HG03103 (cell line): ENCODE results near the gene CLDN7.

Experiments
- ATAC-seq: cut with Tn5 transposase; IDR thresholded peaks from one replicate; pipeline ENCODE4 v1.9.1; 2021; ENCODE audit warnings: low read depth; ENCODE audit not compliant: unreplicated experiment

The CLDN7 gene

DNA sequence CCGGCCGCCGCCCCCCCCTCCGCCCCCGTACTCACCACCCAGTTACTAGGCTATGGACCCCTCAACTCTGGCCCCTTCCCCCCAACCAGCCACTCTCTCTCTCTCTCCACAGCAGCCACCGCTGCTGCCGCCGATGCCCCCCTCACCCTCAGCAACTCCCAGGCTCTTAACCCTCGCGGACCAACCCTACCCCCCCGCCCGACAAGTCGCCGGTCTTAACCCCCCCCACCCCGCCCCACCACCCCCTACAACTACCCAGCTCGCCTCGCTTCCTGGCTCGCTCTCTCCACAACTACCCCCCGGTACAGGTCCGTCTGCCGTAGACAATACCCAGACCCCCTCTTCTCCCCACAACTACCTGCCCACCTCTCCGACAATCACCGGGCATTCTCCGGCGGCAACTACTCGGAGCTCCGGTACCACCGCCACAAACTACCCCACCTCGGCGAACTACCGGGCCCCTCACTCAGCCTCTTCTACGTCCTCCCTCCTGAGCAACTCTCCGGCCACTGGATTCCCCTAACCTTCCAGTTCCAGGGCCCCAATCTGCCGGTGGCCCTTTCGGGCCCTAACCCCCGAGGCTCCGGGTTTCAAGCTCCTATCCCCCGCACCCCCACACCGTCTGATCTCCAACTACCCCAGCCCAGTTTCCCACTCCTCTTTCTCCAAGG, 23.7 kb downstream of the CLDN7 start:
- ATAC-seq: no peak

- ATAC-seq: no peak
Measured at GRCh38 chr17:7237761-7238419, 24.4 kb downstream of the CLDN7 start.

DNA sequence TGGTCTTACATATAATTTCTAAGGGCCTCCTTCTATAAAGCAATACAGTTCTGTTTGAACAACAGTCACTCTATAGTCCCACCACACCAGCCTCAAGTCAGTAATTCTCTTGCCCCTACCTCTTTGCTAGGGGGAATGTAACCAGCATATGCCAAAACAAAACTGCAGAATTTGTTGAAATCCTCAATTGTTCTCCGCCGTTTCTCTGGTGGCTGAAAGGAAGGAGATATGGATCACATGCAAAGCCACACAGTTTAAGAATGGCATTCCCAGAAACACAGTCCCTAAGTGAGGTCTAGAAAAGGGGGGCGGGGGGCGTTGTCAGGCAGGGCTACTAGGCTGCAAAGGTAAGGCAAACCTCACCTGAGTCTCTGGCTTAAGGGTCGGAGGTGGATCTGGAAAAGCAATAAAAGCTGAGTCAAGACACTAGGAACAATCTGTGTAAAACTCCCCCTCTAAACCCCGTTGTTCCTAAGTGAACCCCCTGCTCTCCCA, 25.0 kb downstream of the CLDN7 start:
- no peak for ATAC-seq

DNA sequence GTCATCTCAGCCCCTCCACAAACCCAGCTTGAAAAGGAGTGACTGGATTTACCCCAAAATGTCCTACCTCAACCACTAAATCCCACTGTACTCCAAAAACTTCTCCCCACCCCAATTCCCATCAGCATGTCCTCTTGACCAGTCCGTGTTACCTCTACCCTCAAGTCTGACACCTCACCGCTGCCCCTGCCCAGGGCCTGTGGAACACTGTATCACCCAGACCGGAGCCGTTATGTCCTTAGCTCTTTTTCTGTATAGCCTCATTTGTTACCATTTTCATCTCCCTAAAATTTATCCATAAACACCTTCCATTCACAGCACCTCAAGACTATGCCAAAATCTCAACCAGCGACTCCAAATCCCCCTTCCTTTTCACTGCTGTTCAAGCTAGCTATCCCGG, 25.5 kb downstream of the CLDN7 start:
- no peak for ATAC-seq

GRCh38 chr17:7235693-7236665, 26.3 kb downstream of the CLDN7 start:
- no peak for ATAC-seq

GRCh38 chr17:7234083-7234951, 28.0 kb downstream of the CLDN7 start, which contains the start of gene DVL2:
Gene DVL2 (minus strand): TSS chr17:7234517. CDS start chr17:7234262, 255 bp downstream.
- ATAC-seq: peak; percentile 52

GRCh38 chr17:7233701-7234082, 28.6 kb downstream of the CLDN7 start:
- no peak for ATAC-seq

DNA sequence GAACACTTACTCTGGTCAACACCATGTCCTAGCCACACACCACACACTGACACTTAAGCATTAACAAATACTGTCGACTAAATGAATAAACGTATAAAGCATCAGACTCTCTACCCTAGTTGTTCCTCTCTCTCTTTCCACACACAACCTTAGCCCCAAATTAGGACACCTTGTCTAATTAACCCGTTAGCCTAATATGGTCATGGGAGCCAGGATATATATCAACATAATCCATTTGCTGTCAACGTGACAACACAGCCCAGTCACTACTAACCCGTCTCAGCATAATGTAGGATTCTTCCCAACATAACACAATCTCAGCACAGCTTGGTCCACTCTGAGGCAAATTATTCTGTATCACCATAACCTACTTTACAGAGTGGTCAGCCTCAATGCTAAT, 30.2 kb downstream of the CLDN7 start:
- ATAC-seq: no peak

DNA sequence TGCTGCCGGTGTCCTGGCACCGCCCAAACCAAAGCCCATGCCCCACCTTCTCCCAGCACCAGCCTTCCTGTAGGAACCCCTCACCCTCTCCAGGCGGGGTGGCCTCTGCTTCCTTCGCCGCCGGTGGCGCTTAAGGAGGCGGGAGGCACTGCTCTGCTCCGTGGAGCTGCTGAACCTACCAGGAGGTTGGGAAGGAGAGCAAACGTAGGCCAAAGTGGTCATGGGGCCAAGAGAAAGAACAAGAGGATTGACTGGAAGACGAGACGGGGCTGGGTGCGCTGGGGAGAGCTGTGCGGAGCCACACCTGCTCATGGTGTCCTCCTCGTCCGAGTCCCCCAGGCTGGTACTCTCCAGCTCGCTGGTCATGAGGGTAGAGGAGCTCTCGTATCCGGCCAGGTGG, 32.8 kb downstream of the CLDN7 start:
- ATAC-seq: no peak

GRCh38 chr17:7228920-7229319, 33.4 kb downstream of the CLDN7 start:
- ATAC-seq: no peak

DNA sequence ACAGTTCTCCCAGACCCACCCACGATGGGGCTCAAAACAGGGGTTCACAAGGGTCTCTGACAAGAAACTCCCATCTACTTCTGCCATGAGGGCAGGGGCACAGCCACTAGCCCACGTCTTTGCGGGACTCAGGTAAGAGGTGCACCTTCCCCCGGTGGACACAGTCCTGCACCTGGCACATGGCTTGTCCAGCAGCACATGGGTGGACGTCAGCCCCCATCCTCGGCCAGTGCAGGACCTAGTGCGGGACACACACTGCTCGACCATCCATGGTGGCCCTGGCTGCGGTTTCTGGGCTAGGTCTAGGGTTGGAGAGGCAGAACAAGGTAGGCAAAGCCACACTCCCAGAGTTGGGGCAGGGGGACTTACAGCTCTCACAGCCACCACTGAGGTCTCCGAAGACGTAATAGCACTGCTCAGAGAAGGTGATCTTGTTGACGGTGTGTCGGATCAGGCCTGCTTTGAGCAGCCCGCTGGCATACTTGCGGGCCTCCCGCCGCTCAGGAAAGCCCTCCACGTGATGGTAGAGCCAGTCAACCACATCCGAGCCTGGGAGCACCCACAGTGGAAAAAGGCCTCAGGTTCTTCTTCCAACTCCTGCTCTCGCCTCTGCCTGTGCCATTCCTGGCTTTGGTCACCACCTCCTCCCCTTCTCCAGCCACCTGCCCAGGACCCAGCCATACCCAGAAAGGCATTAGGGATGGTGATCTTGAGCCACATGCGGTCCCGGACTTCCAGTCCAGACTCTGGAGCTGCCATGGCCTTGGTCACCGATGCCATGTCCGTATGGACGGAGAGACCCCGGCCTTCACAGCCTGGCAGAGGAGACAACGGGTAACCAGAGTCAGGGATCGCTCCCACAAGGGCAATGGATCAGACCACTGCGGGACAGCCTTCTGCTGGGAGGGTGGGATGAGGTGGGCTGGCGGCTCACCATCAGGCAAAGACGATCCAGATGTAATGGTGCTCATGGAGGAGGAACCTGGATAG, 35.3 kb downstream of the CLDN7 start:
- ATAC-seq: no peak

DNA sequence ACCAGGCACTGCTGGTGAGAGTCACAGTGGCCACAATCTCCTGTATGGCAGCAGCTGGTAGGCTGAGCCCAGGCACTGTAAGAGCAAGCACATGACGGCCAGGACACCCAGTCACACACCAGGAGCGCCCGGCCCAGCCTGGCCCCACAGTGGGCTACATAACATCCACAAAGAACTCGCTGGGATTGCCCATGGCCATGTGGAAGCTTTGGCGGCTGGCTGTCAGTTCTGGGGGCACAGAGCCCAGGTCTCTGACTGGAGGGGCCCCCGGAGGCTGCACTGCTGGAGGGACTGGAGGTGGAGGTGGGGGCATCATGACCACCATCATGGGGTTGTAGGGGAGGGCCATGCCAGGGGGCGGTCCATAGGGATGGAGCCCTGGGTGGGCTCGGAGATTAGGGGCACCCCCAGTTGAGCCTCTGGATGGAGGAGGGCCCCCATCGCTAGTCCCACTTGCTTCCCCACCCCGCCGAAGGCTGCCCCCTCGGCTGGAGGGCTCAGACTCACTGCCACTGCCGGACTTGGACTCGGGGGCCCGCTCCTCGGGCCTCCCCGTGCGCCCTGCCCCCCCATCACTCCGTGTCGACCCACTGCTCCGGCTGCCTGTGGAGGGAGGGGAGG, 36.5 kb downstream of the CLDN7 start:
- ATAC-seq: no peak

GRCh38 chr17:7224661-7225111, 37.6 kb downstream of the CLDN7 start:
- ATAC-seq: no peak

DNA sequence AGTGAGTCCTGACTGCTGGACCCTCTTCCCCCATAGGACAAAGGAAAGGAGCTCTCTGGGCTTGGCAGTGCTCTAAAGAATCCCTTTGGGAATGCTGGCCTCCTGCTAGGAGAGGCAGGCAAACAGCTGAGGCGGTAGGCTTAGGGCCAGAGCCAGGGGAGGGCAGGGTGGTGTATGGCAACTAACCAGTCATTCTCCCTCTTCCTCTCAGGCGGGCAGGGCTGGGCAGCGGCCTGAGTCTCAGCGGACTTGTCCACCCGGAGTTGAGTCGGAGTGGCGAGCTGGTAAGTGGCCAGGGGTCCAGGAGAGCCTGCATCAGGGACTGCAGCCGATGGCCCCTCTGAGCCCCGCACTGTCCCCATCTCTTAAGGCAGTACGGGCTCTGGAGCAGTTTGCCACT, 38.2 kb downstream of the CLDN7 start:
- no peak for ATAC-seq

GRCh38 chr17:7223375-7223774, 38.9 kb downstream of the CLDN7 start:
- no peak for ATAC-seq

DNA sequence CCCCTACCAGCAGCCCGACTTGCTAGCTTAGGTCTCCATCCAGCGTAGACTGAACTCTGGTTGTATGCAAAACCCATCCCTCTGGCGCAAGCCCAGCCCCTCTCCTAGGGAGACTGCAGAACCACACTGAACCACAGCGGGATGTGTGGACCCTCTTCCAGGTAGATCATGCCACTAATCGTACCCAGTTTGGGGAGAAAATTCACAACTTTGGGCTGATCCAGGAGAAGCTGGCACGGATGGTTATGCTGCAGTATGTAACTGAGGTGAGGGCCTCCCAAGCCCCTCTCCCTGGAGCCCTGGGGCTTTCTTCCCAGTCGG, 39.3 kb downstream of the CLDN7 start:
- no peak for ATAC-seq

DNA sequence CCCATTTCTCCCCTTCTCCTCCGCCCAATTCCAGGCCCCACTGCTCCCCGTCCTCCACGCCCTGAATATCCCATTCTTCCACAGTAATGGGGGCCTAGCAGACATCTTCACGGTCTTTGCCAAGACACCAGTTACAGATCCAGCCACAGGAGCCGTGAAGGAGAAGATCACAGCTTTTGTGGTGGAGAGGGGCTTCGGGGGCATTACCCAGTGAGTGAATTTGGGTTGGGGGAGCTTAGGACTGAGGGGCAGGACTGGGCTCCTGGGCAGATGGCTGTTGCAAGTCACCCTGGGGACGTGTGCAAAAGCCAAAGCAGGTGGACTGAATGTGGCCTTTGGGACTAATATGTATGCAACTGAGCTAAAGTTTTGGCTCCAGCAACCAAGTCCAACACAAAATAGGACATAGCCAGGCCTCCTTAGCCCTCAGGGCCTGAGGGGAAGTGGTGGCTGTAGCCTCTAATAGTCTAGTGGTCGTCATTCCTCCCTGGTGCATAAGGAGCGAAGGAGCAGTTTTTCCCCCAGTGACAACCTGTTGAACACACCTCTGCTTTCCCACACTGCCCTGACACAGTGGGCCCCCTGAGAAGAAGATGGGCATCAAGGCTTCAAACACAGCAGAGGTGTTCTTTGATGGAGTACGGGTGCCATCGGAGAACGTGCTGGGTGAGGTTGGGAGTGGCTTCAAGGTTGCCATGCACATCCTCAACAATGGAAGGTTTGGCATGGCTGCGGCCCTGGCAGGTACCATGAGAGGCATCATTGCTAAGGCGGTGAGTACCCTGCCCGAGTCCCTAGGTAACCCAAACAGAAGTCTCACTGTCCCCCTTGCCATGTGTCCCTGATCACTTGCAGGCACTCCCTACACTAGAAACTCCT, 39.9 kb downstream of the CLDN7 start:
- ATAC-seq: no peak
